Measurements from ENCODE around the gene CDON.

The CDON gene, protein sequence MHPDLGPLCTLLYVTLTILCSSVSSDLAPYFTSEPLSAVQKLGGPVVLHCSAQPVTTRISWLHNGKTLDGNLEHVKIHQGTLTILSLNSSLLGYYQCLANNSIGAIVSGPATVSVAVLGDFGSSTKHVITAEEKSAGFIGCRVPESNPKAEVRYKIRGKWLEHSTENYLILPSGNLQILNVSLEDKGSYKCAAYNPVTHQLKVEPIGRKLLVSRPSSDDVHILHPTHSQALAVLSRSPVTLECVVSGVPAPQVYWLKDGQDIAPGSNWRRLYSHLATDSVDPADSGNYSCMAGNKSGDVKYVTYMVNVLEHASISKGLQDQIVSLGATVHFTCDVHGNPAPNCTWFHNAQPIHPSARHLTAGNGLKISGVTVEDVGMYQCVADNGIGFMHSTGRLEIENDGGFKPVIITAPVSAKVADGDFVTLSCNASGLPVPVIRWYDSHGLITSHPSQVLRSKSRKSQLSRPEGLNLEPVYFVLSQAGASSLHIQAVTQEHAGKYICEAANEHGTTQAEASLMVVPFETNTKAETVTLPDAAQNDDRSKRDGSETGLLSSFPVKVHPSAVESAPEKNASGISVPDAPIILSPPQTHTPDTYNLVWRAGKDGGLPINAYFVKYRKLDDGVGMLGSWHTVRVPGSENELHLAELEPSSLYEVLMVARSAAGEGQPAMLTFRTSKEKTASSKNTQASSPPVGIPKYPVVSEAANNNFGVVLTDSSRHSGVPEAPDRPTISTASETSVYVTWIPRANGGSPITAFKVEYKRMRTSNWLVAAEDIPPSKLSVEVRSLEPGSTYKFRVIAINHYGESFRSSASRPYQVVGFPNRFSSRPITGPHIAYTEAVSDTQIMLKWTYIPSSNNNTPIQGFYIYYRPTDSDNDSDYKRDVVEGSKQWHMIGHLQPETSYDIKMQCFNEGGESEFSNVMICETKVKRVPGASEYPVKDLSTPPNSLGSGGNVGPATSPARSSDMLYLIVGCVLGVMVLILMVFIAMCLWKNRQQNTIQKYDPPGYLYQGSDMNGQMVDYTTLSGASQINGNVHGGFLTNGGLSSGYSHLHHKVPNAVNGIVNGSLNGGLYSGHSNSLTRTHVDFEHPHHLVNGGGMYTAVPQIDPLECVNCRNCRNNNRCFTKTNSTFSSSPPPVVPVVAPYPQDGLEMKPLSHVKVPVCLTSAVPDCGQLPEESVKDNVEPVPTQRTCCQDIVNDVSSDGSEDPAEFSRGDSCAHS (N-terminal part only)

DNA sequence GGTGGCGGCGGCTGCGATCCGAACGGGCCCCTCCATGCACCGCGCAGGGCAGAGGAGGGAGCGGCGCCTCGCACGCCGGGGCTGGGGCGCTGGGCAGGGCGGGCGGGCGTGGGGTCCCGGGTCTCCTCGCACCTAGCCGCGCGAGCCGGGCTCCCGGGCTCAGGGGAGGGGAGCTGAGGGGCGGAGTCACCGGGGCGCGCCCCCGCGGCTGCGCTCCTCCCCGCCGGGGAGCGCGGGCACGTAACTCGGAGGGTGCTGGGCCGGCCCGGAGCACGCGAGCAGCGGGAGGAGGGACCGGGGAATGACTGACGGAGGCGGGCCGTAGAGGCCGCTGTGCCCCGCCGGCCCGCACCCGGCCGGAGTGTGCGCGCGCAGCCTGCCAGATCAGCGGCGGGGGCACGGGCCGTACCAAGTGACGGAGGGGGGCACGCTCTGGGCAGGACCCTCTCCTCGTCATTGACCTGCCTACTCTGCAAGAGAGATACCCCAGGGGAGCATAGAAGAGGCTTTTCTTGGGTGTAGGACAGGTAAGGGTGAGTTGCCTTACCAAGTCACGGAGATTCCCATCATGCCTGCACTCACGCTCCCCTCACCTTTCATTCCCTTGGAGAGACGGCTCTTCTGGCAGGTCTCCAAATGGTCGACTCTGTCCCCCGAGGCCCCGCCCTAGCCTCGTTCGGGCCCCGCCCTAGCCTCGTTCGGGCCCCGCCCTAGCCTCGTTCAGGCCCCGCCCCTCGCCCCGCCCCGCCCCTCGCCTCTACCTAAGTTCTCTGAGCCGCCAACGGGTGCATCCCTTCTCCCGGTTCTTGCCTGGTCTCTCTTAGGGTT lies at the start of gene CDON:
CDON (minus strand) TSS at position 188 of the 828 bp plus-strand sequence. CDS start 39,390 bp downstream, outside the sequence.
- peak; percentile 98 for DNase-seq

DNA sequence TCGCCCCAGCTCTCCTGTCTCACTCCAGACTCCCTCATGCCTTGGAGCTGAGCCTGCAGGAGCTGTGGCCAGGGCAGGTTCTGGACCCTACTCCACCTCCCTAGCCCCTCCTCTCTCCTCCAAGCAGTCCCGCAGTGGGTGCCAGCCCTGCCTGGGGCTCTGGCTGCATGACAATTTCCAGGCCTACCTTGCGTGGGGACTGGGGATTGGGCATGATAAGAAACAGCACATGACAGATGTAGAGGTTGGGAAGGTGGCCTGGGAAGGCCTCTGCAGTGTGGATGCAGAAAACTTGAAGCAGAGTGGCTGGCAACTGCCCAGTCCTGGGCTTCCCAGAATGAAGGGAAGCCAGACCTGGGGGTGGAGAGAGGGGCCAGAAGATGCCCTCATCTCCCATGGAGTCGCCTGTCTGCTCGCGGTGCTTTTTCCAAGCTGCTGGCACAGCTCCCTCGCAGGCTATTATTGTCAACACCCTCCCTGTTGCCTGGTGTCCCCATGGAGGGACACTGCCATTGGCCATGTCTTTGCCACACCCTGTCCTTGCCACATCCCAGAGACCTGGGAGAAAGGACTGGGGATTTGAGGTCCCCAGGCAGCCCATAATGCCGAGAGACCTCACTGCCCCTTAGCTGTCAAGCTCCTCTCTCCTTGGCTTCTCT lies 48.9 kb upstream of the CDON start:
- DNase-seq: no peak

DNA sequence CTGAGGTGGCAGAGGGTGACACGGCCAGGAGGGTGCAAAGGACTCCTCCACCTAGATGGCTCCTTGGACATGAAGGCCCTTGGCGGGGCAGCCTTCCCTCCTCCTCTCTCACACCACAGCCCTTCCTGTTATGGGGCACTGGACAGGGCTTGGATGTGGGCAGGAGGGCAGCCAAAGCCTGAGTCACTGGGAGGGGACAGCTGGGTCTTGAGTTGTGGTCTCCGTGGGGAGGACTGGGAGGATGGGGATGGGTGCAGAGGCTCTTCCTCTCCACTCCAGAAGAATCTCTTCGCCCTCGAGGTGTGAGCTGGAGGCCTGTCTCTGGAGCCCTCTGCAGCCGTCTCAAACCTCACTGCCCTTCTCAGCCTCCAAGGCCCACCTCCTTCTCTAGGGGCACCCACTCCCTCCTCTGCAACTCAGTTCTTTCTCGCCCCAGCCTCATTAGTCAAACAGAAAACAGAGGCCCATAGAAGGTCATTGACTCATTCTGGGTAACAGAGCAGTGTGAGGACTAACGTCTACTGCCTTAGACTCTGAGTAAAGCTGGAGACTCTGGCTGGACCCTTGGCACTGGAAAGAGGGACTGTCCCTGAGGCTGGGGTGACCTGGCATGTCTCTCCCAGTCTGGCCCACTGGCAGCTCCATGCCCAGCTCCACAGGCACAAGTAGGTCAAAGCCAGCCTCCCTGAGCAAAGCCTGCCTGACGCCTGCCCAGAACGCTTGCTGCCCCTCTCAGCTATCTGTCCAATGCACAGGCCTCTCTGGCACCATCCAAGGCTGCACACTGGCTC lies 47.5 kb upstream of the CDON start:
- no peak for DNase-seq

DNA sequence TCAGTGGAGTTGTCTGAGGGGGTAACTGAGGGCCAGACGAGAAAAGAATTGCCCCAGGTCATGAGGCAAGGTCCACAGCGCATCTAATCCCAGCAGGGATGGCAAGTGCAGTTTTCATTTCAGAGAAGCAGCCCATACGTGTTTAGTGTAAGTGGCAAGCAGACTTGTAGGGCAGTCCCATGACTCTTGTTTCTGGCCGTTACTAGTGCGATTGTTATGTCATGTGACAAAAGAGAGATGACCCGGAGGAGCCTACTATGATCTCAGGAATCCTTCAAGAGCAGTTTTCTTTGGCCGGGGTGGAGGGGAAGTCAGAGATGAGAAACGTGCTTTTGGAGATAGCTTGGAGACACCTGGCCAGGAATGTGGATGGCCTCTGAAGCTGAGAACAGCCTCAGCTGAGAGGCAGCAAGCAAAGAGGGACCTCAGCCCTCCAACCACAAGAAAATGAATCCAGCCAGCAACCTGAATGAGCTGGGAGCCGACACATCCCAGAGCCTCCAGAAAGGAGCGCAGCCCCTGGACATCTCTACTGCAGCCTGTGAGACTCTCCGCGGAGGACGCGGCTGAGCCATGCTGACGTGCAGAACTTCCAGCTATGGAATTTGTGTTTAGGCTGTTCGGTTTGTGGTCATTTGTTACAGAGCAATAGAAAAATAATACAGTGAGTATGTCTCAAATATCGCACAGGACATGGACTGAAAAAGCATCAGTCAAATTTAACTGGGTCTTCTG lies 44.1 kb upstream of the CDON start:
- DNase-seq: no peak

DNA sequence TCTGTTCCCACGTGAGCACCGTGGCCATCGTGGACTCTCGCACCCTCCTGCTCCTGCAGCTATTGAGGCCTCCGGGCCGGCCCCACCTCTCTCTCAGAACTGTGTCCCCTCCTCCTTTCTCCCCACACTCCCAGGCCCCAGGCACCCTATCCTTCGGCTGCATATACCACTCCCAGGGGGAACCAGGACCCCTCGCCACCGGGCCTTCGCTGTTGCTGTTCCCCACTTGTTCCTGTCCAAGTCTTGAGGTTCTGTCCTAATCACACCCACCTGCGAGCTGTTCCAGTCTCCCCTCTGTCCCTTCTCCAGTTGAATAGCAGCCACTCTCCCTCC lies 43.0 kb upstream of the CDON start:
- DNase-seq: no peak

DNA sequence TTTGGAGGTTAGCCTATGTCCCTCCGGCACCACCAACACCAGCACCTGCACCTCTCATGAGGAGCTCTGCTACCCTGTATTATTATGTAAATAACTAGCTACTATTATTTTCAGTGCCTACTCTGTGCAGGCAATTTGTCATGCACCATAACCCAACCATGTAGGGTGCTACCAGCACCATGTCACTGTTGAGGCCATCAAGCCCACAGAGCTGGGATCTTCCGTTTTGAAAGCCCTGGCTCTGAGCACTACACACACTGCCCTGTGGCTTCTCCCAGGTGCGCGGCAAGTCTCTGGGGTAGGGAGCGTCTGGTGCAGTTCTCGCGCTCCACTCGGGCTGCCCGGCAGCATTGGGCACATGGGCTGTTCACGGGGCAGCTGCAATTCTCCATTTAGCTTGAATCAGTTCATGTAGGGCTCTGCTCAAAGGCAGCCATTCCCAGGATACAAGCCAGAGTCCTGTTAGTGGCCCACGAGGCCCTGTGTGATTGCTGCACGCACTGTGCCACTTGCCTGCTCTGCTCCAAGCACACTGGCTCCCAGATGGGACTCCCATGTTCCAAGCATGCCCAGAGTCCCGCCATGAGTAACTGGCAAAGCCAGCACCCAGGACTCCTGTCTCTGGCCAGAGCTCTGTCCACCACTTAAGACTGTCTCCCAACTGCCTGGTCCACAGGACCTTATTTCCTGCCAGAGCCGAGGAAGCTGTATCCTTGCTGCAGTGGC lies 42.5 kb upstream of the CDON start:
- DNase-seq: no peak

DNA sequence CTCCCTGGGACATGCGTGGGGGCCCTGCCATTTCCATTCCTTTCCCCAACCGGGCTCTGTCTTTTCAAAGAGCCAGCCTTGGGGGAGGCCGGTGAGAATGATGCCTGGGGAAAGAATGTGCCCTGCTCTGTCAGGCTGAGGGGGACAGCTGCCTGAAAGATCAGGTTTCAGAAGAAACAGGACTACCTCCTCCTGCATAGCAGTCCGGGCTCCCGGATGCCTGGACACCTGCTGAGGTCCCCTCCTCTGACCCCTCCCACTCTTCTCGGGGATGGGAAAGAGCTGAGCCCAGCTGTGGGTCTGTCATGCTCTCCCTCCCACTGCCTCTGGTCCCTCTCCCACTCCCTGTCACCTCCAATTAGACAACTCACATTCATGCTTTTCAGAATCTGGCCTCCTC lies 41.8 kb upstream of the CDON start:
- peak; percentile 89 for DNase-seq

DNA sequence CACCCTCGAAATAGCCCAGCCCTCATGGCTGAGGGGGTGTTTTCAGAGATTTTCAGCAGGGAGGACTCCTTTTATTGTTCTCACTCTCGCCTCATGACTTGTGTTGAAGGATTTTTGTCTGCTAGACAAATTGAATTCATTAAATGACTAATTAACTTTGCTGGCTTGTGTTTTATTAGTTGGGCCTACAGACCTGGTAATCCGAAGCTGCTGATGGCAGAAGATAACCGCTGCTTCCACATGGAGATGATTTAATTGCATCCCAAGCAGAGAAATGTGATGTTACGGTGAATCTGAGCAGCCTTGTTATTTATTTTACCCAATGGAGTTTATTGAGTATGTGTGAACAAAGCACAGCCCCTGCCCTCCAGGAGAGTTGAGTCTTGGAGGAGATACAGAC lies 40.5 kb upstream of the CDON start:
- no peak for DNase-seq

DNA sequence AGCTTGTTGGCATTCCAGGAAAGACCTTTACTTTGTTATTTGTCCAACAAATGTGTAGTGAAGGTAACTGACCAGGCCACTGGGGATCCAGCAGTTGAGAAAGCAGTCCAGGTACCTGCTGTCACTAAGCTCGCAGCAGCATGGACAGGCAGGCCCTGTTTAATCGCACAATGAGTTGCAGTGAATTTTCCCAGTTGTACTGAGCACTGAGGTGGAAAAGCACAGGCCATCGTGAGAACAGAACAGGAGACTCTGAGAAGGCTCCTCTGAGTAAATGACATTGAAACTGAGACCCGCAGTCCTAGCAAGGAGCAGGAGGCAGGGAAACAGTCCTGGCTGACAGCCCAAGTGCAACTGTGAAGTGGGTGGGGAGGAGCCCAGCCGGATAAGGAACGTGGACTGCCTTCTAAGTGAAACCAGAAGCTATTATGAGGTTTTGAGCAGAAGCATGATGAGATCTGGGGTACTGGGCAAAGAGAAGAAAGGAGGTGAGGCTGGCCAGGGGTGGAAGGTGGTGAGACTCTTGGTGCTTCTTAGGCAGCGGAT lies 39.8 kb upstream of the CDON start:
- DNase-seq: peak; percentile 74

DNA sequence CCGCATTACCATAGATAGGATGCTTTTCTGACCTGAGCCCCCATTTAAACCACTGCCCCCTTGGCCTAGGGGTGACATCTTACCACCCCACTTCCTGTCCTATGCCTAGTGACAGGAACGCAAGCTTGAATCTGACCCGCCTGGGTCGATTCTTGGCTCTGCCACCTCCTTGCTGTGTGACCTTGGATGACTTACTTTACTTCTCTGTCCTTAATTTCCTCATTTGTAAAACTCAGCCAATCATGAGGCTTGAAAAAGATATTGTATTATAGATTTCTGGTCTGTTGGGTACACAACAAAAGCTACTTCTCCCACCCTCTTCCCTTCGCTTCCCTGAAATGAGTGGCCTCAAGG lies 39.2 kb upstream of the CDON start:
- no peak for DNase-seq

DNA sequence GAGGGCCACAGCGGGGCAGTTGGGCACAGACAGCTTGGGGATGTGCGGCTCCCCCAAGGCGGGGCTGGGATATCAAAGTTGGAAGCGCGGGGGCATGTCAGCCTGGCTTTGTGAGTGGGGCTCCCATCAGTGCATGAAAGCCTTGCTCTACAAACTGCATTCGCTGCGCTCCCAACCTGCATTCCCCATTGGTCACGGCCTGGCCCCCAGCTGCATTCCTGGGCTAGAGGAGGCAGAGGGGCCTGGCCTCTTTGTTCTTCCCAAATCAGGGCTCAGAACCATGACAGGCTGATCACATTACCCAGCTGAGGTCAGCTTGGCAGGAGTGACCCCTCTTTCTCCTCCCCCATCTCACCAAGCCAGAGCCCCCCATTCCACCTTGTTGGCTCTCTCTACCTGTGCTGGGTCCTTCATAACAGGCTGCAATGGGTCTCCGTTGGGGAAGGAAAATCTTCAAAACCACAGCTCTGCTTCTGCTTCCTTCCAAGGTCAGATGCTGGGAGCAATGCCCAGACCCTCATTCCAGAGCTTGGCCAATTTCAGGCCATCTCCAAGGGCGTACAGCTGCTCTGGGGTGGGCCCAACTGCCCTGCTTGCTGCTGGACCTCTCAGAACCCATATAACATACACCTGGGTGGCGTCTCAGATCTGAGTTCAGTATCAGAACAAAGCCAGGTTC lies 38.7 kb upstream of the CDON start:
- DNase-seq: peak; percentile 48

DNA sequence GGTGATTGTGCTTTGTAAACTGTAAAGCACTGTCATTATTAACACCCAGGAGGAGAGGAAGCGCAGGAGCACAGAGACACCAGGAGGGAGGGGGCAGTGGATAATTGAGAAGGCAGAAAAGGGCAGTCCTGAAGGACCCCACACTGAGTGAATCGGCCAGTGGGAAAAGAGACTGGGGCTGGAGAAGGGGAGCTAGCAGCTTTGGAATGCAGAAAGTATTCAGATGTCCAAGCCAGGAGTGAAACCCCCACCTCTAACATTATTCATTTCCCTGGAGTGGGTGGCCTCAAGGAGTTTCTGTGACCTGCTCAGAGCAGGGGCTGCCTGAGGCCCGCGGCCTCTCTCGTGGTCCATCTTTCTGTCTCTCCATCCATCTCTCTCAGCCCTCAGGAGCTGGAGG lies 38.0 kb upstream of the CDON start:
- DNase-seq: peak; percentile 51

DNA sequence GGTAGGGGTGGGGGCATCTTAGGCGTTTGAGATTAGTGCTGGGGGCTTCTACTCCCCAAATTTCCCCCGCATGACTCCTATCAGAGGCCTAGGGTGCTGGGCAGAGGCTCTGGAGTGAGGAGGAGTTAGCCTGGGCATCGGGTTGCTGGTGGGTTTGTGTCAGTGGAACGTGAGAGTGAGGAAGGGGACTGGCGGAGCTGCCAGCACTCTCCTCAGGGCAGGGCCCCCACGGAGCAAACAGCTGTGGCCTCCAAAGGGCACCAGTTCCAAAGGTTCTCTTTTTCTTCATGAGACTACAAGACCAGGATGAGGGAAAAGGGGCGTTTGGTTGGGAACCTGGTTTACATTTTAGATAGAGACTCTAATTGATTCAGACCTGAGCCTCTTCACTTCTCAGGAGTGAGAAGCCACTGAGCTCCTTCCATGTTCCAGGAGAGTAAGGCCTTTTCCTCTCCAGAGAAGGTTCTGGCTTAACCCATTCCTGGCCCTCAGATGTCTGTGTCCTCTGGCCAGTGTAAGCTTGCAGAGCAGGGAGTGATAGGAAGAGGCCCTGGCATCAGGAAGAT lies 35.6 kb upstream of the CDON start:
- no peak for DNase-seq

DNA sequence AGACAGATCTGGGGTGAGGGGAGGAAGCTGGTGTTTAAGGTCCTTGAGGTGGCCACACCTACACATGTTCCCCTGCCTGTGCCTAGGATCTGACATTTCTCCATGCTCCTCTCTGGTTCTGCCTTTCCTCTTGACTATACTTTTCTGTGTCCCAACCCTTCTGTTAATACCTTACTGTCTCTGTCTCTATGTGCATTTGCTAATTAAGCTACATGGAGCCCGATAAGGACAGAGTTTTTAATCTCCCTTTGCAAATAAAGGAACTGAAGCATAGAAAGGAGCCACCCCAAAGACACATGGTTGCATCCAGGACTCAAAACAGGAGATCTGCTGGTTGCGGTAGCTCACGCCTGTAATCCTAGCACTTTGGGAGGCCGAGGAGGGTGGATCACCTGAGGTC lies 33.1 kb upstream of the CDON start:
- no peak for DNase-seq

DNA sequence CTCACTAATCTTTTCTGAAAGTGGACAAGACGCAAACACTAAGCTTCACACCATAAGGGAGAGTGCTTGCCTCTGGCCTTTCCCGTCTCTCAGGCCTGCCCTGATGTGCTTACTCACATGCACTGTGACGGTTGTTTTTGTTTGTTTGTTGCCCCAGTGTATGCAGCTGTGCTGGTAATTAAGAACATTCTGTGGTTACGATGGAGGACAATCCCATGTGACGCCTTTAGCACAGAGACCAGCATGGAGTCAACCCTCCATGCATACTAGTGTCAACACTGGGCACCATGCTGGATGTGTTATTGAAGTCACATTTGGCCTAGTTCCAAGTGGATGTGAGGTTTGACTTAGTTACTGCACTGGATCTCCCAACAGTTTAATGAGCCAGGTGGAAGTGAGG lies 27.8 kb upstream of the CDON start:
- no peak for DNase-seq

DNA sequence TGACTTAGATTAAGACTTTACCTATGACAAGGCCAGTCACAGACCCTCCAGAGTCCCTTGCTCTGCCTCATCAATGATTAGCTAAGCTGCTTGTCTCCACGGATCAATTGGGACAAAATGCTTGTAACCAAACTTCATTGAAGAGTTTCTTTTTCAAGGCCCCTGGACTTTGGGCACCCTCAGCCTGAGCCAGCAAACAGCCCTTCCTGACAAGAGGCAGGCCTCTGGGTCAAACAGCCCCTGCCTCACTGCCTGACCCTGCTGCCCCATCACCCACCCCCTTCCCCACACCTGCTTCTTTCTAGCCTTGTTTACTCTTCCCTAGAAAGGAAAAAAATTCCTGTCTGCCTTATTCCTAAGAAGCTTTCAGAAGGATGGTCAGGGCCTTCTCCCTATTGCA lies 26.3 kb upstream of the CDON start:
- DNase-seq: no peak

DNA sequence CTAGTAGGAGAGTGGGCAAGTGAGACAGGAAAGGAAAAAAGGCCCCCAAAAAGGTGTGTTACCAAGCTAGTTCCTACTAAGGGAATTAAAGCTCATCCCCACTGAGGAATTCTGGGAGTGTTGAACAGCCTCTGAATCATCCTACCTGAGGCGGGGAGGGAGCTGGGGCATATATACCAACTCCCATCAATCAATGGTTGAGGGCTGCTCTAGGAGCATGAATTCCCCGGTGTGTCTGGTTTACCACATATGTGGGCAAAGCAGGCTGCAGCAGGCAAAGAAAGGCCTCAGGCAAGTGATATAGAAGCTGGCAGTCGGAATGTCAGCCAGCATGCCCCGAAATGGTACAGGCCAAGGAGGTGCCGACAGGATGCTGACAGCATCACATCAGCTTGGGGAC lies 23.6 kb upstream of the CDON start:
- DNase-seq: no peak

DNA sequence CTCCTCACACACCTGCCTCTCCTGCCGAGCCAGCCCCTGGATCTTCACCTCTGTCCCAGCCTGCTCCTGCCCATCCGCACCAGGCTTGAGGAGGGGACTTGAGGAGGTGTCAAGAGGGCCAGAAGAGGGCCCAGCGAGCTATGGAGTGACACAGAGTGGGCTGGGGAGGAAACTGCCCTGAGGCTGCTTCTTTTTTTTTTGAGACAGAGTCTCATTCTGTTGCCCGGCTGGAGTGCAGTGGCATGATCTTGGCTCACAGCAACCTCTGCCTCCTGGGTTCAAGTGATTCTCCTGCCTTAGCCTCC lies 21.9 kb upstream of the CDON start:
- DNase-seq: no peak

Measured in eye (tissue), 1 donor.